Stimulated activated naive B cell treated with anti-CD40 and anti-IgM and Interleukin-4, amounts not matched to agents 10 μg/mL and 1 μg/mL and 100 μg/mL, for 72 hours (primary cell): ENCODE measurements around the gene C1orf159.
A peak's percentile ranks its signal among the peaks of the same experiment; 100 is the strongest.
"Not testable (repeated sequence)": the region's sequence is repeated elsewhere in the genome, so short reads cannot be mapped to it uniquely, and the experiment has no call there.

ENCODE experiments used
- ATAC-seq, 2 donors: fragments of 150-1000 bp; cut with Tn5 transposase; replicated peaks; 2 replicates each; pipeline ENCODE4 v1.10.0; 2021; ENCODE audit warnings: moderate library complexity in 1 of 2
- DNase-seq: peaks from one replicate; pipeline ENCODE4 v3.0.0; 2021
- H3K27ac Mint-ChIP-seq: one replicate; pipeline ENCODE4 v1.8.0; 2022; ENCODE audit warnings: mild to moderate bottlenecking, mixed read lengths
- H3K27me3 Mint-ChIP-seq, 2 donors: one replicate each; pipeline ENCODE4 v1.8.0; 2022; ENCODE audit warnings: mixed read lengths in 2 of 2
- H3K36me3 Mint-ChIP-seq, 2 donors: one replicate each; pipeline ENCODE4 v1.8.0; 2022; ENCODE audit warnings: mixed read lengths in 2 of 2, mild to moderate bottlenecking in 1 of 2
- H3K4me1 Mint-ChIP-seq, 2 donors: one replicate each; pipeline ENCODE4 v1.8.0; 2022; ENCODE audit warnings: mixed read lengths in 2 of 2, mild to moderate bottlenecking in 1 of 2
- H3K4me3 Mint-ChIP-seq, 2 donors: one replicate each; pipeline ENCODE4 v1.8.0; 2022; ENCODE audit warnings: mild to moderate bottlenecking in 2 of 2, mixed read lengths in 2 of 2, moderate library complexity in 1 of 2
- H3K9me3 Mint-ChIP-seq, 2 donors: one replicate each; pipeline ENCODE4 v1.8.0; 2022; ENCODE audit warnings: mixed read lengths in 2 of 2, mild to moderate bottlenecking in 1 of 2

Gene C1orf159

GRCh38 chr1:1144122-1144842 is 28.4 kb upstream of the C1orf159 start:
- peak overlapping the region; percentile 96 for H3K27ac Mint-ChIP-seq
- H3K36me3 Mint-ChIP-seq = peaks cover 0 to 3% of the 10 kb centered on the region in 2 donors
- H3K4me3 Mint-ChIP-seq = peak overlapping the region; percentile 20 to 67
- ATAC-seq = peak; percentile 95 to 96
- H3K27me3 Mint-ChIP-seq = no peaks in the 10 kb centered on the region
- peak; percentile 69 for DNase-seq
- peaks cover 31 to 48% of the 10 kb centered on the region in 2 donors for H3K4me1 Mint-ChIP-seq
- H3K9me3 Mint-ChIP-seq = no peaks in the 10 kb centered on the region

- Mint-ChIP-seq H3K36me3 (peaks cover 0 to 3% of the 10 kb centered on the region in 2 donors), H3K27me3 (no peaks in the 10 kb centered on the region), H3K4me3 (peak overlapping the region in 1 of 2 donors; percentile 20), H3K4me1 (peaks cover 31 to 52% of the 10 kb centered on the region in 2 donors), H3K27ac (peak overlapping the region; percentile 96), H3K9me3 (no peaks in the 10 kb centered on the region)
- ATAC-seq (no peak), DNase-seq (no peak)
These were observed 27.7 kb upstream of the C1orf159 start for GRCh38 chr1:1143636-1144035.

GRCh38 chr1:1142844-1143243 is 27.0 kb upstream of the C1orf159 start:
- Mint-ChIP-seq H3K4me1 (peaks cover 33 to 55% of the 10 kb centered on the region in 2 donors), H3K27ac (peak overlapping the region; percentile 73)
- no peak for ATAC-seq

GRCh38 chr1:1142352-1142751 is 26.5 kb upstream of the C1orf159 start:
- H3K27me3 Mint-ChIP-seq, DNase-seq, H3K36me3 Mint-ChIP-seq, H3K9me3 Mint-ChIP-seq, ATAC-seq: not testable (repeated sequence)
- peak overlapping the region in 1 of 2 donors; percentile 36 for H3K4me3 Mint-ChIP-seq
- H3K4me1 Mint-ChIP-seq = peaks cover 36 to 60% of the 10 kb centered on the region in 2 donors
- H3K27ac Mint-ChIP-seq = peak overlapping the region; percentile 81

More at GRCh38 chr1:1142844-1143243, 27.0 kb upstream of the C1orf159 start:
- peaks cover 0 to 3% of the 10 kb centered on the region in 2 donors for H3K36me3 Mint-ChIP-seq
- H3K4me3 Mint-ChIP-seq = peak overlapping the region in 1 of 2 donors; percentile 14
- DNase-seq = no peak
- H3K27me3 Mint-ChIP-seq = no peaks in the 10 kb centered on the region
- no peaks in the 10 kb centered on the region for H3K9me3 Mint-ChIP-seq

- ATAC-seq = no peak
- no peak for DNase-seq
These were observed 26.0 kb upstream of the C1orf159 start for GRCh38 chr1:1141911-1142250.

GRCh38 chr1:1141244-1141910 is 25.5 kb upstream of the C1orf159 start:
- no peaks in the 10 kb centered on the region for H3K27me3 Mint-ChIP-seq

More at GRCh38 chr1:1141911-1142250, 26.0 kb upstream of the C1orf159 start:
- H3K9me3 Mint-ChIP-seq = no peaks in the 10 kb centered on the region
- H3K4me3 Mint-ChIP-seq = no peak overlapping the region
- H3K36me3 Mint-ChIP-seq = peaks cover 0 to 3% of the 10 kb centered on the region in 2 donors
- H3K27me3 Mint-ChIP-seq = no peaks in the 10 kb centered on the region
- peak overlapping the region; percentile 73 for H3K27ac Mint-ChIP-seq
- H3K4me1 Mint-ChIP-seq = peaks cover 37 to 64% of the 10 kb centered on the region in 2 donors

GRCh38 chr1:1140673-1141072 is 24.8 kb upstream of the C1orf159 start:
- ATAC-seq (no peak), DNase-seq (no peak)
- no peak overlapping the region for H3K4me3 Mint-ChIP-seq
- no peaks in the 10 kb centered on the region for H3K27me3 Mint-ChIP-seq
- no peaks in the 10 kb centered on the region for H3K9me3 Mint-ChIP-seq
- H3K4me1 Mint-ChIP-seq = peaks cover 41 to 71% of the 10 kb centered on the region in 2 donors
- peaks cover 0 to 3% of the 10 kb centered on the region in 2 donors for H3K36me3 Mint-ChIP-seq
- H3K27ac Mint-ChIP-seq = no peak overlapping the region

More at GRCh38 chr1:1141244-1141910, 25.5 kb upstream of the C1orf159 start:
- no peak for ATAC-seq
- Mint-ChIP-seq H3K27ac (peak overlapping the region; percentile 56), H3K4me1 (peaks cover 39 to 69% of the 10 kb centered on the region in 2 donors), H3K36me3 (peaks cover 0 to 3% of the 10 kb centered on the region in 2 donors), H3K4me3 (no peak overlapping the region), H3K9me3 (no peaks in the 10 kb centered on the region)
- no peak for DNase-seq

GRCh38 chr1:1137256-1138045 is 21.6 kb upstream of the C1orf159 start:
- DNase-seq (peak; percentile 69), ATAC-seq (peak; percentile 82 to 87)
- H3K4me3 Mint-ChIP-seq = peak overlapping the region; percentile 69 to 72
- H3K4me1 Mint-ChIP-seq = peaks cover 23 to 44% of the 10 kb centered on the region in 2 donors
- H3K27ac Mint-ChIP-seq = peak overlapping the region; percentile 88
- H3K36me3 Mint-ChIP-seq = no peaks in the 10 kb centered on the region
- H3K27me3 Mint-ChIP-seq = no peaks in the 10 kb centered on the region
- H3K9me3 Mint-ChIP-seq = no peaks in the 10 kb centered on the region

GRCh38 chr1:1136547-1137230 is 20.8 kb upstream of the C1orf159 start:
- H3K27me3 Mint-ChIP-seq = no peaks in the 10 kb centered on the region
- H3K4me3 Mint-ChIP-seq = peak overlapping the region; percentile 44 to 51
- peaks cover 21 to 36% of the 10 kb centered on the region in 2 donors for H3K4me1 Mint-ChIP-seq
- no peaks in the 10 kb centered on the region for H3K9me3 Mint-ChIP-seq
- H3K27ac Mint-ChIP-seq = peak overlapping the region; percentile 62
- ATAC-seq = peak; percentile 44 to 49
- DNase-seq = no peak
- no peaks in the 10 kb centered on the region for H3K36me3 Mint-ChIP-seq

- Mint-ChIP-seq H3K4me3 (no peak overlapping the region), H3K27ac (no peak overlapping the region), H3K4me1 (peaks cover 21 to 42% of the 10 kb centered on the region in 2 donors), H3K9me3 (no peaks in the 10 kb centered on the region), H3K36me3 (no peaks in the 10 kb centered on the region), H3K27me3 (no peaks in the 10 kb centered on the region)
- DNase-seq (no peak), ATAC-seq (no peak)
These were observed 19.6 kb upstream of the C1orf159 start for GRCh38 chr1:1135339-1136136.

- no peaks in the 10 kb centered on the region for H3K9me3 Mint-ChIP-seq
- H3K27ac Mint-ChIP-seq = no peak overlapping the region
- no peaks in the 10 kb centered on the region for H3K36me3 Mint-ChIP-seq
- ATAC-seq (no peak), DNase-seq (no peak)
- no peak overlapping the region for H3K4me3 Mint-ChIP-seq
- no peaks in the 10 kb centered on the region for H3K27me3 Mint-ChIP-seq
- H3K4me1 Mint-ChIP-seq = peaks cover 21 to 45% of the 10 kb centered on the region in 2 donors
These were observed 18.5 kb upstream of the C1orf159 start for GRCh38 chr1:1134300-1134970.

- DNase-seq (no peak), ATAC-seq (no peak)
- H3K9me3 Mint-ChIP-seq = no peaks in the 10 kb centered on the region
- H3K27ac Mint-ChIP-seq = no peak overlapping the region
- H3K4me1 Mint-ChIP-seq = peaks cover 15 to 36% of the 10 kb centered on the region in 2 donors
- no peaks in the 10 kb centered on the region for H3K27me3 Mint-ChIP-seq
- H3K4me3 Mint-ChIP-seq = no peak overlapping the region
- no peaks in the 10 kb centered on the region for H3K36me3 Mint-ChIP-seq
These were observed 17.3 kb upstream of the C1orf159 start for GRCh38 chr1:1132956-1133750.
